ENCODE data around the gene PCK1. TPM values are rescaled to one million over a fixed set of nuclear protein-coding genes. Genes with fewer than 3 reads are reported as not detected.

PCK1 gene
- total RNA-seq = under 0.01 TPM in 1 of 2 replicates, not detected in the other

GRCh38 chr20:57560554-57561355 is at the start of gene PCK1:
PCK1 (plus strand) TSS chr20:57561110; CDS start chr20:57561412, 302 bp downstream.

DNA sequence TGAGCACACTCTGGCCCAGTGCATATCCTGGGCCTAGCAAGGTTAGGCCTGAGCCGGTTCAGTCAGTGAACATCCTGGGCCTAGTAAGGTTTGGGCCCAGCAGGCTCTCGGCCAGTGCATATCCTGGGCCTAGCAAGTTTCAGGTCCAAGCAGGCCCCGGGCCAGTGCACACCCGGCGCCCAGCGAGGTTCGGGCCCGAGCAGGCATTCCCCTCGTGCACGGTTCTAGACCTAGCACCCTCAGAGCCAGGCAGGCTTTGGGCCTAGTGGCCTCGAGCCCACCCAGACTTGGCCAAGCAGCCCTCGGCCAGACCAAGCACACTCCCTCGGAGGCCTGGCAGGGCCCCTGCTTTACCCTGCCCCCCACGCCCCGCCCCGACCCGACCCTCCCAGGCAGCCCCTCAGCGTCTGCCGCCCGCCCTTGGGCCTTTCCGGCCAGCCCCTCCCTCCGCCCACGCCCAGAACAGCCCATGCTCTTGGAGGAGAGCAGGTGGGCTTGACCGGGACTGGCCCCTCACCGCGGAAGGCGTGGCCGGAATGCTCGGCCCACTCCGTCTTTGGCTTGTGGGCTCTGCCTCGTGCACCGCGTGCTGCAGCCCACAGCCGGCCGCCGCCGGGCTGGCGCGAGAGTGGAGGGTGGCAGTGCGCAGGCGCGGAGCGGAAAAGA is 36.3 kb upstream of the PCK1 start, which contains the start of gene CTCFL:
CTCFL (minus strand) TSS at position 630 of the 666 bp plus-strand sequence. CDS start 935 bp downstream, outside the sequence.

Other genes starting within 250 kb of the PCK1 start
- gene SPO11, start 231.3 kb upstream of the PCK1 start, total RNA-seq = not detected in 2 replicates
- 23.4 and 32.1 TPM in 2 replicates for gene RAE1, start 209.9 kb upstream of the PCK1 start, total RNA-seq
- 3.8 and 4.1 TPM in 2 replicates for gene RBM38, start 169.7 kb upstream of the PCK1 start, total RNA-seq
- gene CTCFL, start 36.0 kb upstream of the PCK1 start, total RNA-seq = not detected in 2 replicates
- not detected in 2 replicates for gene ZBP1, start 59.3 kb downstream of the PCK1 start, total RNA-seq
- 6.3 and 15.2 TPM in 2 replicates for gene PMEPA1, start 148.9 kb downstream of the PCK1 start, total RNA-seq